Stimulated activated CD4-positive, alpha-beta T cell treated with anti-CD3 and anti-CD28 coated beads, Interleukin-4, amount 100 ng/mL, for 1 hour (primary cell): ENCODE measurements around the gene AP4S1.
"Not testable (repeated sequence)": the region's sequence is repeated elsewhere in the genome, so short reads cannot be mapped to it uniquely, and the experiment has no call there.

Source experiments
- DNase-seq: peaks from one replicate; pipeline ENCODE4 v3.0.0-alpha.2; 2020

AP4S1 gene

DNA sequence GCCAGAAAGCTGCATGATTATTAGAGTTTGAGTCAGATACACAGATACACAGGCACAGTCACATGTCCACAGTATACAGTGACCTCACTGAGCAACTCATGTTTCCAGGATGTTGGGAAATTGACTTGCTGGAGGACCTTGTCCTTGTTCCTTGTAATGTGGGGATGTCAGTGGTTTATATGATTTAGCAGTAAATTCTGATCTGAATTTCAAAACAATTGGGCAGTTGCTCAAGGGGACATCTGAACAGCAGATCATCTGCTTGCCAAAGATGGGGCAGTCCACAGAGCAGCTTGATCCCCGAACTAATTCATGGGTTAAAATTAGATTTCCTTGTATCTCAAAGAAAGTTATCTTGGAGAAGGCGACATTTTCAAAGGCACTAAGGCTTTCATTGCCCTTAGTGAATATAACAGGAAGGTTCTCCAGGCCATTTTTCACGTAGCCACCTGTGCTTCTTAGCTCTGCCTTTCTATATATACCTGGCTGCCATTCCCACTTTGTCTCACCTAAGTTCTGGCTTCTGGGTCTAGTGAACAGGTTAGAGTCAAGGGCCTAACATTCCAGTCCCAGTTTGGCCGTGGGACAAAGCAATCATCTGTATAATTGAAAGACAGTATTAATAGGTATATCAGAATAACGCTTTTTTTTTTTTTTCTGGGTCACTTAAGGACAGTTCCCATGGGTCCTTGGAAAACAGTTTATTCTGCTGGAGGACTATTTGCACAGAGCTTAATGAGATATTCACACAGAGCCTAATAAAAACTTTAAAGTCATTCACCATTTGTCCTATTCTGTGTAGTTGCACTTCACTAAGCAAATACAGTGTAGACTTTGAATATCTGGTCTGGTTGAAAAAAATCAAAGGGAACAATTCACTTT, 65.7 kb downstream of the AP4S1 start:
- DNase-seq: no peak

DNA sequence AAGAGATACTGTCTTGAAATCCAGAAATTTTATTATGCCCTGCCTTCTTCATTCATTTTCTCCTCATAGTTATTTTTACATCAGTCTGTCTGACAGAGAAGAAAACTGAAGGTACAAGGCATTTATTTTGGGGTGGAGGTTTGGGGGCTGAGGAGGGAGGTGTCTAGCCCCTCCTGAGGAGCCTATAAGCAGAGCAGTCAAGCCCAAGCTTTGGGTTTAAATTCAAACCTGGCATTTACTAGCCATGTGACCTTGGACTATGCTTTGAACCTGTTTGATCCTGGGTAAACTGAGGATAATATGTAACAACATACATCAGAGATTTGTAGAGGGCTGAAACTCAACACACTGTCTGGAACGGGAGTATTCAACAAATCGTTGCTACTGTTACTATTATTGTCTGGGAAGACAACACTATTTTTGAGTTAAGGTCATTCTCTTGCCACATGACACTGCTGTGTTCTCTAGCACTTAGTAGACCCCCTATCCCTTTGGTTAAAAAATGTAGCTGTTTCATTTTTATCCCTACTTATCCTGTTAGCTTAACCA, 66.8 kb downstream of the AP4S1 start:
- no peak for DNase-seq

DNA sequence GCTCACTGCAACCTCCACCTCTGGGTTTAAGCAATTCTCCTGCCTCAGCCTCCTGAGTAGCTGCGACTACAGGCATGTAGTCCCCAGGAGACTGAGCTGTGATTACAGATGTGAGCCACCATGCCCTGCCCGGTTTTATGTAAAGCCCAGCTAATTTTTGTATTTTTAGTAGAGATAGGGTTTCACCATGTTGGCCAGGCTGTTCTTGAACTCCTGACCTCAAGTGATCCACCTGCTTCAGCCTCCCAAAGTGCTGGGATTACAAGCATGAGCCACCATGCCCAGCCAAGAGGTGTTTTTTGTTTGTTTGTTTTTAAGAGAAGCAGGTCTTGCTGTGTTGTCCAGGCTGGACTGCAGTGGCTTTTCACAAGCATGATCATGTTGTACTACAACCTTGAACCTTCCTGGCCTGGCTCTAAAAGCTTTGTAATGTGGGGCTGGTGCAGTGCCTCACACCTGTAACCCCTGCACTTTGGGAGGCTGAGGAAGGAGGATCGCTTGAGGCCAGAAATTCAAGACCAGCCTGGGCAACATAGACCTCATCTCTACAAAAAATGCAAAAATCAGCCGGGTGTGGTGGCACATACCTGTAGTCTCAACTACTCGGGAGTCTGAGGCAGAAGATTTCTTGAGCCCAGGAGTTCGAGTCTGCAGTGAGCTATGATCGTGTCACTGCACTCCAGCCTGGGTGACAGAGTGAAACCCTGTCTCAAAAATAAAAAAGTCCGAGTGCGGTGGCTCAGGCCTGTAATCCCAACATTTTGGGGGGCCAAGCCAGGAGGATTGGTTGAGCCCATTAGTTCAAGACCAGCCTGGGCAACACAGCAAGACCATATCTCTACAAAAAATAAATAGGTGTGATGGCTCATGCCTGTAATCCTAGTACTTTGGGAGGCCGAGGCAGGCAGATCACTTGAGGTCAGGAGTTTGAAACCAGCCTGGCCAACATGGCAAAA, 68.7 kb downstream of the AP4S1 start:
- not testable (repeated sequence) for DNase-seq

DNA sequence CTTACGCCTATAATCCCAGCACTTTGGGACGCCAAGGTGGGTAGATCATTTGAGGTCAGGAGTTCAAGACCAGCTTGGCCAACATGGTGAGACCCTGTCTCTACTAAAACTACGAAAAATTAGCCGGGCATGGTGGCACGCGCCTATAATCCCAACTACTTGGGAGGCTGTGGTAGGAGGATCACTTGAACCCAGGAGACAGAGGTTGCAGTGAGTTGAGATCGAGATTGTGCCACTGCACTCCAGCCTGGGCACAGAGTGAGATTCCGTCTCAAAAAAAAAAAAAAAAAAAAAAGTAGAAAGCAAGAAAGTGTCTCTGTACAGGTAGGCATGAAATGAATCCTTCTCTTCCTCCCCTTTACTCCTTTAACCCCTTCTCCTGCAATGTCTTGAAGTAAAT, 70.4 kb downstream of the AP4S1 start:
- DNase-seq: not testable (repeated sequence)

DNA sequence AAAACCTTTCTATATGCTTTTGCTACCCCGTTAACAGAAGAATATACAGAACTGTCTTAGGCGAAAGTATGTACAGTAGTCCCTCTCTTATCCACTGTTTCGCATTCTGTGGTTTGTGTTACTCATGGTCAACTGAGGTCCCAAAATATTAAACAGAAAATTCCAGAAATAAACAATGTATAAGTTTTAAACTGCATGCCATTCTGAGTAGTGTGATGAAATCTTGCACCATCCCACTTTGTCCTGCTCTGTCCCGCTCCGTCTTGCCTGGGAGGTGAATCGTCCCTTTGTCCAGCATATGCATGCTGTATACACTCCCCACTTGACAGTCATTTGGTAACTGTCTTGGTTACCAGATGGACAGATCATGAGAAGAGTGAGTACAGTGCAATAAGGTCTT, 70.8 kb downstream of the AP4S1 start:
- DNase-seq: no peak

DNA sequence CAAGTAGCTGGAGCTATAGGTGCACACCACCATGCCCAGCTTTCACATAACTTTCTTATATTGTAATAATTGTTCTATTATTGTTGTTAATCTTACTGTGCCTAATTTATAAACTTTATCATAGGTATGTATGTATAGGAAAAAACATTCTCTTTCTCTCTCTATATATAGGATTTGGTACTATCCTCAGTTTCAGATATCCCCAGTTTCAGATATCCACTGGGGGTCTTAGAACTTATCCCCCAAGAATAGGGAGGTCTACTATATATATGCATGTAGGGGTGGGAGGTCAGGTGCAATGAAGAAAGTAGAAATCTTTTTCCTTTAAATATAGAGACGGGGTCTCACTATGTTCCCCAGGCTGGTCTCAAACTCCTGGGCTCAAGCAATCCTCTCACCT, 71.6 kb downstream of the AP4S1 start:
- no peak for DNase-seq

- DNase-seq: no peak
Measured at GRCh38 chr14:31106768-31107167, 81.3 kb downstream of the AP4S1 start.

DNA sequence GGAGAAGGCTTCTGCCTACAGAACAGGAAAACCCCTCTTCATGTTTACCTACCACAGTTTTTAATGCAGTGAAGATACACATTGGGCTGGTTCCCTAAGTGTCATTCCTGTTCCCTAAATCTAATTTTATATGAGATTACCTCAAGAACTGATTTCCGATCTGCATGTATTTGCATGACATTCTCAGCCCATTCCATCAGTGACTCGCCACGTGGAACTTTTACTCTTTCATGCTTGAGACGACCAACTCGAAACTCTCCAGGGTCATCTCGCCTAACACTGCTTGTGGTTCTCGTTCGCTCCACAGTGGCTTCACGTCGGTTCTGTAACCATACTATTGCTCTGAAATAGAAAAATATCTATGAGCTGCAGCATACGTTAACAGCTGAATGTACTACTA, 83.8 kb downstream of the AP4S1 start:
- no peak for DNase-seq

GRCh38 chr14:31110872-31111271, 85.4 kb downstream of the AP4S1 start:
- no peak for DNase-seq

GRCh38 chr14:31113794-31114193, 88.3 kb downstream of the AP4S1 start:
- no peak for DNase-seq

- DNase-seq: no peak
Measured at GRCh38 chr14:31118892-31119291, 93.4 kb downstream of the AP4S1 start.

GRCh38 chr14:31122098-31122611, 96.7 kb downstream of the AP4S1 start:
- DNase-seq: no peak

- no peak for DNase-seq
Measured at GRCh38 chr14:31122921-31123320, 97.5 kb downstream of the AP4S1 start.

- no peak for DNase-seq
Measured at GRCh38 chr14:31124197-31124596, 98.7 kb downstream of the AP4S1 start.

DNA sequence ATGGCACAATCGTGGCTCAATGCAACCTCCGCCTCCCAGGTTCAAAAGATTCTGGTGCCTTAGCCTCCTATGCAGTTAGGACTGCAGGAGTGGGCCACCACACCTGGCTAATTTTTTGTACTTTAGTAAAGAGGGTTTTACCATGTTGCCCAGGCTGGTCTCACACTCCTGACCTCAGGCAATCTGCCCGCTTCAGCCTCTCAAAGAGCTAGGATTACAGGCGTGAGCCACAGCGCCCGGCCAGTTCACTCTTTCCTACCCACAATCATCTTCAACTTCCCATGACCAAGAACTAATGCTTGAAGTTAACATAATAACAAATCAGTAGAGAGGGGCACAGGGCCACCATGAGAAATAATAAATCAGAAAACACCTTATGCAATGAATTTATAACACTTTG, 99.8 kb downstream of the AP4S1 start:
- DNase-seq: no peak

GRCh38 chr14:31126680-31127079, 101.2 kb downstream of the AP4S1 start:
- no peak for DNase-seq

DNA sequence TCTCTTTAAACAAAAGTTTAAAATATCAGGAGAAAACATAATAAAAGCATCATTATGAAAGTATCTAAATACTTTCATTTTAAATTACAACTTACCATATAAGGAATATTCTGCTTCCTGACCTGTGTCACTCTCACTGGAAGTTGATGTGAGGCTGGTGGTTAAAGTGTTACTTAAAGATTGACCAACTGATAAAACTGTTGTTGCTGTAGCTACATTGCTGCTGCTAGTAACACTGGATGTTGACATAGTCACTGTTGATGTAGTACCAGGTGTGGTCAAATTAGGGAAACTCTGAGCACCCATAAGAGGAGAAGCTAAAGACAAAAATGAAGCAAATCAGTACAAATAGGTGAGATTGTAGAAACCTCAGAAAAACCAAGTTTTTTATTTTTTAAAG, 102.2 kb downstream of the AP4S1 start:
- DNase-seq: no peak

DNA sequence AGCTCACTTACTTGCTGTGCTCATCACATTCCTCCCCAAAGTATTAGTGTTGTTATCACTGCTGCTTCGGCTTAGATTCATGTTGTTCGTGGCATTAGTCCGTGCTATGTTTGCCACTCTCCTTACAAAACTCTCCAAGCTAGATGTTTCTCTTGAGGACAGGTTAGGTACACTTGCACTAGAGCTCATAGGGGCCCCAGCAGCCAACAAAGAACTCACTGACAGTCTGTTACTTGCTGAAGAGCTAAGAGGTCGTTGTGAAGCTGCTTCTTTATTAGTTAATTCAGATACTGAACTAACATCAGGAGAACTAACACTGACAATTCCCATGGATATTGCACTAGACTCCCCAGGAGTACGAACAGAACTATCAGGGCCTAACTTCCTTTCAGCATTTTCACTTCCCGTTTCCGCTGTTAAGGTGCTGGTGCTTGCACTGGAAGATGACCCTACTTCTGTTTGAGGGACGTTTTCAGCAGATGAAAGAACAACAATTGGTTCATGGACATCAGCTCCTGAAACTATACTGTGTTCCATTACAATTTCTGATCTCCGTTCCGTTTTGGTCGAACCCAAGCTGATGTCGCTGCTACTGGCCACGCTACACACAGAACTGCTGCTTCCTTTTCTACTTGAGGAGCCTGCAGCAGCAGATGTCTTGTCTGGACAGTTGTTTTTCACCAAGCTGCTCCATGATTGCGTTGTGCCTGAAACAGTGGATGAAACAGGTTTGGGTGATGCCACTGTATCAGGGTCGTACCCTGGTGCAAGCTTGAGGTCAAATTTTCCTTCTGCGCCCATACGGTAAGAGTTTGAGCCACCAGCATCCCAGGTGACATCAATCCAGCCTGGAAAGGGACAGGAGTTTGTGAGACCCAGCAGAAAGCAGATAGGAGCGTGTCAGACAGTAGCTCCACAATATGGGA, 103.4 kb downstream of the AP4S1 start:
- DNase-seq: no peak

- no peak for DNase-seq
Measured at GRCh38 chr14:31133133-31133532, 107.7 kb downstream of the AP4S1 start.

- no peak for DNase-seq
Measured at GRCh38 chr14:31137214-31137889, 111.9 kb downstream of the AP4S1 start.

DNA sequence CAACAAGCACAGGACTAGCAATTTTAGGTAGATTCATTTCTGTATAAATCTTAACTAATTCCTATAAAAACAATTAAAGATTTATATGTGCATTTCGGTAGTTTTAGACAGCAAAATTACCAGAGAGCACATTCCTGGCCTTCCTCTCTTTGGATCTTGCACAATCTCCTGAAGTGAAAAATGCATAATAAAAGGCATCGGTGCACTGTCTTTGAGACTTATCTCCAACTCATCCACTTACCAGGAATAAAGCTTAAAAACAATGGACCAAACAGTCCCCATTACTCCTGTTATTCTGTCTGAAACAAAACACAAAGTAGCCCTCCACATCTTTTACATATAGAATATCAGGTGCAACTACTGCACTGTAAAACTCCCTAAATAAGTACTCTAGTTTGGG, 112.9 kb downstream of the AP4S1 start:
- DNase-seq: no peak
